SK-N-SH treated with all-trans-retinoic acid at 6 μM for 48 hours (cell line): ENCODE data around the gene EMX1.
A peak's percentile ranks its signal among the peaks of the same experiment; 100 is the strongest.

Experiments
- ATAC-seq: fragments of 200-7000 bp; cut with Tn5 transposase; 3 replicates; pipeline ENCODE4 v1.9.1; 2020; ENCODE audit warnings: mild to moderate bottlenecking, moderate library complexity
- ARNTL ChIP-seq: fragments of 450-650 bp; formaldehyde crosslinking; IDR thresholded peaks from 2 replicates; pipeline ENCODE4 v1.5.0; 2020; ENCODE audit warnings: low read depth, mild to moderate bottlenecking, moderate library complexity, borderline replicate concordance
- BACH2 ChIP-seq: fragments of 250-450 bp; sonication (Bioruptor Pico); IDR thresholded peaks from 2 replicates; pipeline ENCODE4 v1.9.0; 2021; ENCODE audit warnings: mild to moderate bottlenecking, borderline replicate concordance
- CREB5 ChIP-seq: fragments of 250-450 bp; sonication (Bioruptor Pico); IDR thresholded peaks from 2 replicates; pipeline ENCODE4 v1.5.1; 2020; ENCODE audit warnings: low read depth, mild to moderate bottlenecking, moderate library complexity
- CSRNP3 ChIP-seq: fragments of 250-450 bp; sonication (Bioruptor Pico); IDR thresholded peaks from 2 replicates; pipeline ENCODE4 v1.5.1; 2021; ENCODE audit warnings: mild to moderate bottlenecking, moderate library complexity
- ESRRG ChIP-seq: fragments of 250-450 bp; sonication (Bioruptor Pico); IDR thresholded peaks from 2 replicates; pipeline ENCODE4 v1.6.1; 2021; ENCODE audit warnings: mild to moderate bottlenecking
- GLIS3 ChIP-seq: fragments of 250-450 bp; sonication (Bioruptor Pico); IDR thresholded peaks from 2 replicates; pipeline ENCODE4 v1.5.0; 2020; ENCODE audit warnings: mild to moderate bottlenecking, moderate library complexity
- ISL1 ChIP-seq: fragments of 250-450 bp; sonication (Bioruptor Pico); IDR thresholded peaks from 2 replicates; pipeline ENCODE4 v2.1.2; 2022; ENCODE audit warnings: mild to moderate bottlenecking, moderate library complexity
- OSR1 ChIP-seq: fragments of 250-450 bp; sonication (Bioruptor Pico); IDR thresholded peaks from 2 replicates; pipeline ENCODE4 v1.8.0; 2022; ENCODE audit warnings: moderate library complexity, mild to moderate bottlenecking, inconsistent platforms
- PATZ1 ChIP-seq: fragments of 250-450 bp; sonication (Bioruptor Pico); IDR thresholded peaks from 2 replicates; pipeline ENCODE4 v1.8.0; 2020; ENCODE audit warnings: mild to moderate bottlenecking, moderate library complexity, borderline replicate concordance
- POU6F1 ChIP-seq: fragments of 250-450 bp; sonication (Bioruptor Pico); IDR thresholded peaks from 2 replicates; pipeline ENCODE4 v1.8.0; 2021; ENCODE audit warnings: low read depth, mild to moderate bottlenecking, moderate library complexity, borderline replicate concordance
- RARB ChIP-seq: fragments of 250-450 bp; sonication (Bioruptor Pico); IDR thresholded peaks from 2 replicates; pipeline ENCODE4 v1.8.0; 2021; ENCODE audit warnings: mild to moderate bottlenecking, moderate library complexity
- SNAI2 ChIP-seq: fragments of 250-450 bp; sonication (Bioruptor Pico); IDR thresholded peaks from 2 replicates; pipeline ENCODE4 v1.5.0; 2020; ENCODE audit warnings: mild to moderate bottlenecking, moderate library complexity
- TCF4 ChIP-seq: fragments of 250-450 bp; sonication (Bioruptor Pico); IDR thresholded peaks from 2 replicates; pipeline ENCODE4 v1.8.0; 2021; ENCODE audit warnings: mild to moderate bottlenecking, moderate library complexity, borderline replicate concordance
- TOX ChIP-seq: fragments of 250-450 bp; sonication (Bioruptor Pico); IDR thresholded peaks from 2 replicates; pipeline ENCODE4 v1.8.0; 2021; ENCODE audit warnings: mild to moderate bottlenecking, moderate library complexity, borderline replicate concordance
- TSHZ2 ChIP-seq: fragments of 250-450 bp; sonication (Bioruptor Pico); IDR thresholded peaks from 2 replicates; pipeline ENCODE4 v1.5.0; 2020; ENCODE audit warnings: mild to moderate bottlenecking, moderate library complexity
- ZC3H10 ChIP-seq: fragments of 250-450 bp; sonication (Bioruptor Pico); IDR thresholded peaks from 2 replicates; pipeline ENCODE4 v1.5.1; 2021; ENCODE audit warnings: mild to moderate bottlenecking, moderate library complexity
- ZFP3 ChIP-seq: fragments of 250-450 bp; sonication (Bioruptor Pico); IDR thresholded peaks from 2 replicates; pipeline ENCODE4 v1.5.0; 2020; ENCODE audit warnings: mild to moderate bottlenecking, moderate library complexity
- ZFP30 ChIP-seq: fragments of 450-650 bp; formaldehyde crosslinking; IDR thresholded peaks from 2 replicates; pipeline ENCODE4 v1.5.0; 2022; ENCODE audit warnings: mild to moderate bottlenecking, moderate library complexity
- ZNF565 ChIP-seq: fragments of 450-650 bp; formaldehyde crosslinking; conservative IDR thresholded peaks from 2 replicates; pipeline ENCODE4 v1.5.0; 2020; ENCODE audit warnings: low read depth, mild to moderate bottlenecking, moderate library complexity
- ZNF8 ChIP-seq: fragments of 450-650 bp; formaldehyde crosslinking; IDR thresholded peaks from 2 replicates; pipeline ENCODE4 v1.5.0; 2020; ENCODE audit warnings: mild to moderate bottlenecking, moderate library complexity

Gene EMX1

GRCh38 chr2:72961853-72962468, 44.6 kb downstream of the EMX1 start:
- TF ChIP-seq CSRNP3 (CRISPR knock-in tag) (no peak), OSR1 (CRISPR knock-in tag) (no peak), ZNF8 (CRISPR knock-in tag) (no peak), RARB (CRISPR knock-in tag) (no peak), BACH2 (CRISPR knock-in tag) (no peak)
- TF ChIP-seq, all 23 proteins: peak for 0
- no peak for ATAC-seq

GRCh38 chr2:72962911-72963310, 45.6 kb downstream of the EMX1 start:
- ATAC-seq, result no peak
- TF ChIP-seq TSHZ2 (CRISPR knock-in tag), result no peak
- TF ChIP-seq RARB (CRISPR knock-in tag), result no peak

GRCh38 chr2:72963423-72964145, 46.3 kb downstream of the EMX1 start:
- ATAC-seq, result peak; percentile 24; the same call in 2 of the 3 replicates
- TF ChIP-seq ARNTL (CRISPR knock-in tag) (no peak), ZC3H10 (no peak), PATZ1 (CRISPR knock-in tag) (no peak)

- no peak for ATAC-seq
- TF ChIP-seq ESRRG (CRISPR knock-in tag) (no peak), BACH2 (CRISPR knock-in tag) (no peak), POU6F1 (CRISPR knock-in tag) (no peak), GLIS3 (CRISPR knock-in tag) (no peak), ISL1 (CRISPR knock-in tag) (no peak), ZFP3 (no peak), CREB5 (CRISPR knock-in tag) (no peak), RARB (CRISPR knock-in tag) (no peak), TCF4 (CRISPR knock-in tag) (no peak), PATZ1 (CRISPR knock-in tag) (no peak), TOX (no peak), SNAI2 (no peak), TSHZ2 (CRISPR knock-in tag) (no peak), OSR1 (CRISPR knock-in tag) (no peak), ZNF565 (CRISPR knock-in tag) (no peak), ZFP30 (CRISPR knock-in tag) (no peak), ZC3H10 (no peak)
Observed at GRCh38 chr2:72964146-72964525, 46.8 kb downstream of the EMX1 start.
